IMR-90 (cell line): ENCODE measurements around the gene TMEM131. TPM values are rescaled to one million over a fixed set of nuclear protein-coding genes. Genes with fewer than 3 reads are reported as not detected.

Source experiments
- ATAC-seq: fragments of 200-7000 bp; cut with Tn5 transposase; 2 replicates; pipeline ENCODE4 v1.9.1; 2020; ENCODE audit warnings: low read depth, mild to moderate bottlenecking, moderate library complexity
- BruUV-seq: library from RNA; stranded (reverse); fragments of 400-500 nt; replicated peaks from 2 replicates; lab custom pipeline; 2021; lab: Mats Ljungman, UMichigan
- CTCF ChIA-PET: fragments of 300-600 bp; formaldehyde crosslinking; extraction: SDS; loops from one replicate; lab custom pipeline; 2021; ENCODE audit warnings: antibody characterized with exemption; lab: Yijun Ruan, JAX
- POLR2A ChIA-PET: fragments of 300-600 bp; sonication (Branson Sonifier 250); formaldehyde crosslinking; loops from one replicate; lab custom pipeline; 2022; ENCODE audit warnings: antibody characterized with exemption; ENCODE audit not compliant: unreplicated experiment; lab: Charles Lee
- DNase-seq: peaks from one replicate; pipeline ENCODE4 v3.0.0; 2013
- H2AFZ ChIP-seq: replicated peaks from 2 replicates; pipeline ENCODE3; 2013; ENCODE audit warnings: low read length, mild to moderate bottlenecking; ENCODE audit not compliant: poor library complexity
- H2AK5ac ChIP-seq: 2 replicates; pipeline ENCODE4 v1.6.1; 2013; ENCODE audit warnings: low read depth, low read length, inconsistent platforms
- H2AK9ac ChIP-seq: replicated peaks from 2 replicates; pipeline ENCODE3; 2013; ENCODE audit warnings: mild to moderate bottlenecking, low read depth, low read length, moderate library complexity; ENCODE audit not compliant: poor library complexity
- H2BK120ac ChIP-seq: 2 replicates; pipeline ENCODE4 v1.6.1; 2013; ENCODE audit warnings: low read depth, low read length, inconsistent platforms
- H2BK15ac ChIP-seq: 3 replicates; pipeline ENCODE4 v1.6.1; 2013; ENCODE audit warnings: low read depth, low read length, inconsistent platforms
- H2BK20ac ChIP-seq: 2 replicates; pipeline ENCODE4 v1.6.1; 2013; ENCODE audit warnings: low read depth, mild to moderate bottlenecking, inconsistent platforms, low read length, moderate library complexity
- H2BK5ac ChIP-seq: 2 replicates; pipeline ENCODE4 v1.6.1; 2013; ENCODE audit warnings: mild to moderate bottlenecking, low read depth, low read length, inconsistent platforms; ENCODE audit not compliant: poor library complexity, severe bottlenecking
- H3K14ac ChIP-seq: replicated peaks from 2 replicates; pipeline ENCODE4 v1.6.1; 2013; ENCODE audit warnings: low read depth, low read length, inconsistent platforms
- H3K18ac ChIP-seq: 2 replicates; pipeline ENCODE4 v1.6.1; 2013; ENCODE audit warnings: low read depth, low read length, control low read depth
- H3K23ac ChIP-seq: 2 replicates; pipeline ENCODE4 v1.6.1; 2013; ENCODE audit warnings: low read depth, low read length, inconsistent platforms
- H3K27ac ChIP-seq: 2 replicates; pipeline ENCODE4 v1.5.1; 2013; ENCODE audit warnings: mild to moderate bottlenecking, control low read depth, low read length; ENCODE audit not compliant: insufficient read depth
- H3K27me3 ChIP-seq: 2 replicates; pipeline ENCODE4 v1.6.1; 2013; ENCODE audit warnings: low read length; ENCODE audit not compliant: control insufficient read depth, insufficient read depth
- H3K36me3 ChIP-seq: 2 replicates; pipeline ENCODE4 v1.6.1; 2013; ENCODE audit warnings: low read length, mixed read lengths; ENCODE audit not compliant: control insufficient read depth, insufficient read depth
- H3K4ac ChIP-seq: 2 replicates; pipeline ENCODE4 v1.6.1; 2013; ENCODE audit warnings: low read depth, low read length, inconsistent platforms
- H3K4me1 ChIP-seq: 2 replicates; pipeline ENCODE4 v1.6.1; 2013; ENCODE audit warnings: low read length, mixed read lengths; ENCODE audit not compliant: control insufficient read depth, insufficient read depth
- H3K4me2 ChIP-seq: 2 replicates; pipeline ENCODE4 v1.6.1; 2013; ENCODE audit warnings: low read depth, mild to moderate bottlenecking, control low read depth, low read length, moderate library complexity
- H3K4me3 ChIP-seq: 2 replicates; pipeline ENCODE4 v1.5.1; 2013; ENCODE audit warnings: low read depth, mild to moderate bottlenecking, control low read depth, low read length, moderate library complexity; ENCODE audit not compliant: insufficient read depth
- H3K56ac ChIP-seq: 2 replicates; pipeline ENCODE4 v1.6.1; 2013; ENCODE audit warnings: low read length, inconsistent platforms; ENCODE audit not compliant: insufficient read depth; ENCODE audit errors: extremely low read depth
- H3K79me1 ChIP-seq, 2 experiments: 2 replicates each; pipeline ENCODE4 v1.6.1; 2013; ENCODE audit warnings: low read length in 2 of 2, inconsistent platforms in 1 of 2, low read depth in 1 of 2
- H3K9ac ChIP-seq: 2 replicates; pipeline ENCODE4 v1.6.1; 2013; ENCODE audit warnings: low read depth, low read length, control low read depth
- H3K9me1 ChIP-seq: 2 replicates; pipeline ENCODE4 v1.6.1; 2013; ENCODE audit warnings: low read length, inconsistent platforms; ENCODE audit not compliant: insufficient read depth
- H3K9me3 ChIP-seq: 2 replicates; pipeline ENCODE4 v1.6.1; 2013; ENCODE audit warnings: low read length; ENCODE audit not compliant: control insufficient read depth, insufficient read depth
- H4K20me1 ChIP-seq: 2 replicates; pipeline ENCODE4 v1.6.1; 2013; ENCODE audit warnings: low read length, inconsistent platforms; ENCODE audit not compliant: insufficient read depth
- H4K5ac ChIP-seq: 2 replicates; pipeline ENCODE4 v1.6.1; 2013; ENCODE audit warnings: mild to moderate bottlenecking, low read depth, low read length, control low read depth
- H4K8ac ChIP-seq, 2 experiments: 2 replicates each; pipeline ENCODE4 v1.6.1; 2013; ENCODE audit warnings: low read depth in 2 of 2, low read length in 2 of 2, control low read depth in 1 of 2, inconsistent platforms in 1 of 2
- H4K91ac ChIP-seq: 2 replicates; pipeline ENCODE4 v1.6.1; 2013; ENCODE audit warnings: low read depth, low read length, inconsistent platforms; ENCODE audit not compliant: insufficient read depth
- NFE2L2 ChIP-seq: fragments of 150-350 bp; IDR thresholded peaks from 2 replicates; pipeline ENCODE4 v1.6.1; 2016; ENCODE audit warnings: low read depth, mild to moderate bottlenecking, low read length
- RFX5 ChIP-seq: IDR thresholded peaks from 2 replicates; pipeline ENCODE4 v1.8.0; 2012; ENCODE audit warnings: low read depth, mild to moderate bottlenecking, low read length, moderate library complexity
- WGBS, 2 experiments: methylation state at CpG; one replicate each; pipeline versions ENCODE4 v1.1.5 to v1.1.7; 2013; ENCODE audit warnings: missing lambda C conversion rate in 2 of 2; ENCODE audit not compliant: insufficient read length in 1 of 2; ENCODE audit errors: extremely low coverage in 2 of 2; 5-methylcytosine and 5-hydroxymethylcytosine counted together
- dilution Hi-C: fragments of 300-500 bp; cut with HindIII; formaldehyde crosslinking; loops from one replicate; pipeline ENCODE4 v1.14.3; 2018; ENCODE audit warnings: low sequenced_read_pairs; ENCODE audit not compliant: unreplicated experiment
- in situ Hi-C: fragments of 300-500 bp; cut with MboI; formaldehyde crosslinking; loops from 3 replicates; pipeline ENCODE4 v1.14.3; 2019; ENCODE audit warnings: low sequenced_read_pairs, inconsistent platforms, mixed read lengths
- intact Hi-C: fragments of 100-400 bp; cut with micrococcal nuclease; formaldehyde crosslinking; loops from 2 replicates; pipeline ENCODE4 v1.10.0; 2022
- polyA plus RNA-seq, 3 experiments: library from polyadenylated mRNA; depleted of rRNA; stranded (reverse); fragments of >200 nt; gene quantifications; 2 replicates each; pipeline ENCODE4 v1.2.3, GENCODE V29; 2012; ENCODE audit warnings: low replicate concordance in 1 of 3
- total RNA-seq: library from RNA; depleted of rRNA; stranded (reverse); fragments of >200 nt; gene quantifications from 2 replicates; pipeline ENCODE4 v1.2.3, GENCODE V29; 2012

The TMEM131 gene
- total and polyA plus RNA-seq, 2 of the 4 experiments (the other 2 are of a cell fraction): 13.3 to 14.0 TPM

DNA sequence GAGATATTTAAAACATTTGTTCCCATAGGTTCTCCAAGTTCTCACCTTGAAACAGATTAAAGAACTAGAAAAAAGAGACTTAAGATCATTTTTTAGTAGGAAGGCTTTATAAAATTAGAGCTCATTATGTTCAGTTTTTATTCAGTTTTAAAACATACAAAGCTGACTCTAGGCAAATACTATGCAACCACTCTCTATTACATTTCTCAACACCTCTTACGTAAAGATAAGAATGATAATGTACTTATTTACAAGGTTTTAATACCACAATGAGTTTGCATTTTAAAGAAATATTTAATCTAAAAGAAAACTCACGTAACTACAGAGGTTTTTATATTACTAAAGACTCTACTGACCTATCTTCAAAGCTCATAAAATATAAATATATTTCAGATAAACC lies 68.8 kb downstream of the TMEM131 start:
- Histone ChIP-seq H3K79me1 (peaks cover 32 to 37% of the 10 kb centered on the region in 2 experiments), H4K91ac (no peak overlapping the region), H3K18ac (no peak overlapping the region), H3K27me3 (no peaks in the 10 kb centered on the region), H2AK5ac (no peak overlapping the region), H3K27ac (no peak overlapping the region), H3K56ac (no peak overlapping the region), H3K9me1 (no peaks in the 10 kb centered on the region), H2BK5ac (no peak overlapping the region), H3K4ac (no peak overlapping the region), H3K4me3 (no peak overlapping the region), H2BK20ac (no peak overlapping the region), H3K14ac (no peak overlapping the region), H3K4me2 (no peak overlapping the region), H3K4me1 (no peaks in the 10 kb centered on the region), H3K9me3 (no peaks in the 10 kb centered on the region), H2BK120ac (no peak overlapping the region), H3K23ac (no peak overlapping the region), H4K8ac (no peak overlapping the region), H3K9ac (no peak overlapping the region), H4K20me1 (peaks cover 8% of the 10 kb centered on the region; the same call in 1 of the 2 replicates), H2BK15ac (no peak overlapping the region), H3K36me3 (peaks cover 10% of the 10 kb centered on the region), H2AK9ac (no peak overlapping the region), H2AFZ (no peak overlapping the region), H4K5ac (no peak overlapping the region)
- TF ChIP-seq RFX5 (no peak), NFE2L2 (peak; percentile 13; the same call in 1 of the 2 replicates)
- in situ Hi-C loops (no loop called here), dilution Hi-C loops (no loop called here), intact Hi-C loops (no loop called here)
- no TSS peak for BruUV-seq
- no peak for DNase-seq
- ChIA-PET POLR2A (no interaction called here), CTCF (no interaction called here)
- no CpG with 5 or more reads among the region's 2 CpGs for WGBS, 2 experiments
- ATAC-seq: no peak
